Activated CD4-positive, alpha-beta T cell treated with anti-CD3 and anti-CD28 coated beads for 1 hour (primary cell): ENCODE measurements around the gene FILIP1.

Source experiments
- DNase-seq: peaks from one replicate; pipeline ENCODE4 v3.0.0-alpha.2; 2020

Gene FILIP1

DNA sequence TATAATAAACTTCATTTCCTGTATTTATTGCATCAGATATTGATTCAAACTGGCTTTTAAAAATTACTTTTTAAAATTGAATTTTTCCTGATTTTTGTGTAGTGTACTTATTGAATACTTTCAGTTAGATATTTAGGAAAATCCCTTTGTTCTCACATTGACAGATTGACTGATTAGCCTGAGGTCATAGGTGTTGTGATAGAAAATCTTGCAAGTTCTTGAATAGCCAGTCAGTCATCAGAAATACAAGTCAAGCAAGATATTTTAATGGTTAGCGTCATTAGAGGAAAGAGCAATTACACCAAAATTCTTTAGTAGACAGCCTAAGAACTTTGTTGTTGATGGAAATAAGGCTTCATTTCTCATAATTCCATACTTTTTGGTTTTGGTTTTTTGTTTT, 205.6 kb downstream of the FILIP1 start:
- DNase-seq = no peak

DNA sequence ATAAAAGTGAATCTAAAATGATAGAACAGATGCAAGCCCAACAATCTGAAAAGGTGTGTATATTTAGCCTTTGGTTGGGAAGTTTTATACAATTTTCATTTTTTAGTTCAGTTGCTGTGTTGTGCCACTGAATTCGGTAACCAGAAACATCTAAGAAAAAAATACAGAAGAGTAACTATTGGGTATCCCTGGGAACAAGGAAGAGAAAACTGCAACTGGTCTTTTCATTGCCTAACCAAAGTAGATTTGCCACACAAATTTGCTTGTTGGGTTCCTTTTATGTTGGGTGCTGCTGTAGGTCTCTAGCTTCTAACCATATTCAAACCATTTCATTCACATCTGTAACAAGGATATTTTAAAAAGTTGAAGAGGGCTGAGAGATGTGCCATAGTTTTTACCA, 206.2 kb downstream of the FILIP1 start:
- DNase-seq = no peak

- no peak for DNase-seq
These were observed 206.6 kb downstream of the FILIP1 start for GRCh38 chr6:75286955-75287354.

DNA sequence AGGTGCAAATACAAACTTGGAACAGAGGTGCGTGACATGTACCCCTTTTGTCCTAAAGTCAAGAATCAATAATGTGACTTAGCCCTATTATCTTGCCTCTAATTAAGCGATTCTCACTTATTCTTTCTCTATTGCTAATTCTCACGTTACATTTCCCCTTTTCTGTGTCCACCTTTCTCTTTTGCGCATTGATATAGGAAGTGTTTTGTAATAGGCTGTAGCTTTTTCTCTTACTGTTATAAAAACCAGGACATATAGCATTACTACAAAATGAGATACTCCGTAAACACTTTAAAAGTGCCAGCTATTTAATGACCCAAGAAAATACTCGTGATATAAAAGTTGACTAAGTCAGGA, 208.3 kb downstream of the FILIP1 start:
- DNase-seq = no peak

- DNase-seq = peak; percentile 95
These were observed 208.8 kb downstream of the FILIP1 start, which contains the start of gene TMEM30A for GRCh38 chr6:75284632-75285282. Gene TMEM30A (minus strand): TSS chr6:75284792. CDS start chr6:75284638, 154 bp downstream.

GRCh38 chr6:75283907-75284631, 209.5 kb downstream of the FILIP1 start:
- DNase-seq = no peak

GRCh38 chr6:75282706-75283105, 210.9 kb downstream of the FILIP1 start:
- DNase-seq = no peak

GRCh38 chr6:75281653-75282052, 211.9 kb downstream of the FILIP1 start:
- no peak for DNase-seq

- DNase-seq = no peak
These were observed 213.3 kb downstream of the FILIP1 start for GRCh38 chr6:75280131-75280855.

- no peak for DNase-seq
These were observed 214.2 kb downstream of the FILIP1 start for GRCh38 chr6:75279418-75279817.

GRCh38 chr6:75278474-75279077, 215.0 kb downstream of the FILIP1 start:
- DNase-seq = no peak

GRCh38 chr6:75275067-75275466, 218.5 kb downstream of the FILIP1 start:
- DNase-seq = no peak

DNA sequence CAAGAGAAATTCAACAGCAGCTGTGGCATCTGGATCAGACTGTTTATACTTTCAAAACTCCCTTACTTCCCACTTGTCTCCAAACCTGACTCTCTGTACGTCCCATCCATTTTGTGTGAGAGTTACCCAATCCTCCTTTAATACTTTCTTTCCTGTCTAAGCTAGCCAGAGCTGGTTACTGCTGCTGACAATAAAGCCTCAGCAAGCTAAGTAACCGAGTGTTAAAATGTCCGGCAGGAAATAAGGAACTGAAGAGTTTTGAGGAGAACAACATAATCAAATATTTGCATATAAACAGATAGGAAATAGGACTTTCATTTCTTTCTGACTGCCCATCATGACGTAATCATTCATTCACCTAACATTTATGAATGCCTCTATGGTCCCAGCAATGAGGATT, 220.6 kb downstream of the FILIP1 start:
- DNase-seq = no peak

DNA sequence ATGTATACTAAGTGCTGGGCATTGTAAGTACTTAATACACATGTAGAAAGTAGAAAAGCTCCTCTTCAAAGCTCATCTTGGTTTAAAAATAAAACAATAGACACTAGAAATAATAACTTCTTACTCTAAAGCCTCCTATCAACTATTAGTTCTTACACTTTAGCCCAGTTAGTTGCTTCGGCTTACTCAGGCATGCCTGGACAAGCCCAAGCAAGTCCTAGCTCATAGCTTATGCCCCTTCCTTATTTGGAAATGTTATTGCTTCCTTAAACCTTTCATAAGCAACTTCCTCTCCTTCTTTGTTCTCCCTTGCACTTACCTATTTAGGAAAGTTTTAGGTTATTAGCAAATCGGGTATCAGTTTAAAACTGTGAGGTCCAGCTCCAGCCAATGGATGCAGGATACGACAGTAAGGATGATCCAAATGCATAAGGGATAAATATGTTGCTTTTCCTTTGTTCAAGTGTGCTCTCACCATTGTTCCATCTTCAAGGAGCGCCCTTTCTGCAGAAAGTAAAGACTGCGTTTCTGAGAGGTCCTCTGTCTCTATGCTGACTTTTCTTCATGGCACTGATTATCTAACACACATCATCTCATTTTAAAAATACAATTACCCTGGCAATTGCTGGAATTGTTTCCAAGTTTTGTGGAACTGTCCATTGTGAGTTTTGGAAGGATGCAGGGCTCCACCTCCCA, 221.3 kb downstream of the FILIP1 start:
- DNase-seq = no peak

DNA sequence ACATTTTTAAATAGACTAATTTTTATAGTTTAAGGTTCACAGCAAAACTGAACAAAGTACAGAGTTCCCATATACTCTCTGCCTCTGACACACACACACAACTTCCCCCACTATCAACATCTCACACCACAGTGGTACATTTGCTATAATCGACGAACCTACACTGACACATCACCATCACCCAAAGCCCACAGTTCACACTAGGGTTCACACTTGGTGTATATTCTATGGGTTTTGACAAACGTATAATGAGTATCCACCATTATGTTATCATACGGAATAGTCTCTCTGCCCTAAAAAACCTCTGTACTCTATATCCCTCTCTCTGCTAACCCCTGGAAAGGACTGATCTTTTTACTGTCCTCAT, 224.6 kb downstream of the FILIP1 start:
- no peak for DNase-seq

- no peak for DNase-seq
These were observed 225.2 kb downstream of the FILIP1 start for GRCh38 chr6:75268121-75268987.

GRCh38 chr6:75267461-75267860, 226.1 kb downstream of the FILIP1 start:
- no peak for DNase-seq

GRCh38 chr6:75266716-75267291, 226.8 kb downstream of the FILIP1 start:
- DNase-seq = no peak

- DNase-seq = no peak
These were observed 230.2 kb downstream of the FILIP1 start for GRCh38 chr6:75263401-75263750.

DNA sequence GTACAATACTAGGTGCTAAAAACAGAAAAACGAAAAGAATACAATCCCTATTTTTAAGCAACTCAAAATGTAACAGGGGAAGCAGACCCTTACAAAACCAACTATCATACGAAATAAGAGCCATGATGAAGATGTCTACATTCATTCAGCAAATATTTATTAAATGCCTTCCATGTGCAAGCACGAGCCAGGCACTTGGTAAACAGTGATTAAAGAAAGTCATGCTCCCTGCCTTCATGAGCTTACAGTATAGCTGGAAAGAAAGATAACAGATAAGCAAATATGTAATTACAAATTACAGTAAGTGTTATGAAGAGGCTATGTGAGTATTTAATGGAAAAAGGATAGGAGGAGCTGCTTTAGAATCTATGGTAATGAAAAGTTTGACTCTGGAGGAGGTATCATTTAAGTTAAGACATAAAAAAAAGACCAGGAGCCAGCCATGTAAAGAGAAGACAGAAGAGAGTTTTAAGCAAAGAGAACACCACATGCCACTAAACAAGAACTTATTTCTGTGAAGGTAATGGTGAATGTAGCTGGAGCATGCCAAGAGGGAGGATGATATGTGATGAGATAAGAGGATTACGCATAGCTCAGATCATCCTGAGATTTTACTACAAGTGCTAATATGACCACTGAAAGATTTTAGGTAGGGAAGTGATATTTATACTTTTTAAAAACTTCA, 230.7 kb downstream of the FILIP1 start:
- no peak for DNase-seq

DNA sequence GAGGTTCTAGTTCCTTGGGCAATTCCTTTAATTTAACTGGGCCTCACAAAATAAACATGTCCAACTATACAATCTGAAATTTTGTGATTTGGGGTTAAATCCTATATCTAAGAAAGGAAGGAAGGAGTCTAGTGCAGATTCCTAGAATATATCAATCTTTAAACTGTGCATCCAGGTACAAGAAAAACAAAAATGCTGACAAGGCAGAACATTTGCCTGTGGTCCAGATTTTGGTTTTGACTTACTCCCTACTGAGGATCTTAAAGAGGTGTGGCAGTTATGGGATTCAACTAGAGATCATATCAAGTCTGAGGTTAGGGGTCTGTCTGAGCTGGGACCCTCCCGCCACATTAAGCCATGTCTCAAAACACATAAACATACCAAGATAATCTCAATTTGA, 232.3 kb downstream of the FILIP1 start:
- no peak for DNase-seq
